Tracheal epithelial cell (primary cell): ENCODE results near the gene TWSG1. TPM values are rescaled to one million over a fixed set of nuclear protein-coding genes. Genes with fewer than 3 reads are reported as not detected.

Experiments
- total RNA-seq: library from RNA; depleted of rRNA; stranded (reverse); fragments of >200 nt; gene quantifications from 2 replicates; pipeline ENCODE4 v1.2.1, GENCODE V29; 2014

The TWSG1 gene
- total RNA-seq = 37.5 and 50.1 TPM in 2 replicates

DNA sequence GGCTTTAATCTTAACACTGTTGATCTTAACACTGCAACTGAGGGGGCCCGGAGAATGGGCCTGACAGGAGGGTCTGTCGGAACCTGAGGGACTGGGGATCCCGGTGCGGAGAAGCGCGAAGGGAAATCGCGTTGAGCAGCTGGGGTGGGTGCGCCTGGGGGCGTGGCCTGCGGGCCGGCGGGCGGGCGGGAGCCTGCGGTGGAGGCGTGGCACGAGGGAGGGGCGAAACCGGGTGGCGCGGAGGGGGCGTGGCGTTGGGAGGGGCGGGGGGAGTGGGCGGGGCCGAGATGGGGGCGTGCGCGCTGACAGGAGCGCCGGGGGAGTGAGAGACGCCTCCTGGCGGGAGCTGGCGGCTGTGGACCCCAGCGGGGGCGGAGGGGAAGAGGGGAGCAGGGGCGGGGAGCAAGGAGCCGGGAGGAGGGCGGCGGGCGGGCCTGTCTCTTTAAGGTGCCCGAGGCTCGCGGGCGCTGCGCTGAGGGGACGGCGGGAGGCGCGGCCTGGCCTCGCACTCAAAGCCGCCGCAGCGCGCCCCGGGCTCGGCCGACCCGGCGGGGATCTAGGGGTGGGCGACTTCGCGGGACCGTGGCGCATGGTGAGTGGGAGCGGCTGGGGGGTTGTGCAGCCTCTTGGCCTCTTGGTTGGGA is at the start of gene TWSG1:
Gene TWSG1 (plus strand): TSS at position 445 of the 644 bp plus-strand sequence. CDS start 2,457 bp downstream, outside the sequence.

Other genes with a start within 250 kb of the TWSG1 start
- gene NDUFV2, start 232.1 kb upstream of the TWSG1 start, total RNA-seq = 97.1 and 110 TPM in 2 replicates
- 9.8 and 16.9 TPM in 2 replicates for gene ANKRD12, start 198.0 kb upstream of the TWSG1 start, total RNA-seq
- gene RALBP1, start 140.7 kb downstream of the TWSG1 start, total RNA-seq = 79.3 and 81.4 TPM in 2 replicates